Measurements from ENCODE around the gene AFF2.

The AFF2 gene

DNA sequence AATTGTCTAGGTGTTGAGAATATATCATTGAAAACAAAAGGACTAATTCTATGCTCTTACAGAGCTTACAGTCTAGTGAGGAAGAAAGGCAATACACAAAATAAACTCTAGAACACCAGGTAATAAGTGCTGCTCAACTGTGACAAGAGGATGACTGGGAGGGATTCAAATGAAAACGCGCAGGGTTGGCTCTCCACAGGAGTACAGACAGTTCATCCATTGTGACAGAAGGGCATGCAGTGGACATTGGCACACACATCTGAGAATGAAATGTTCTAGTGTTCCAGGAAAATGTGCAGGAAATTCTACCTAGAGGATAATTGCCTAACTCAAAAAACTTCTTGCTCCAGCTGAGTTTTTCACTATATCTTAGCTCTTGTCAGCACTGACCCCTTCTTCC is 512.7 kb downstream of the AFF2 start:
- Histone ChIP-seq H3K9me3 (ENCODE audit: control insufficient read depth, low read length) (no peaks in the 10 kb centered on the region), H3K9ac (ENCODE audit: low read length) (no peak overlapping the region), H3K4me1 (ENCODE audit: control insufficient read depth, insufficient read depth, low read length) (no peaks in the 10 kb centered on the region), H3K27me3 (ENCODE audit: control insufficient read depth, insufficient read depth, low read length) (no peaks in the 10 kb centered on the region), H3K4me3 (ENCODE audit: low read length) (no peak overlapping the region), H3K36me3 (ENCODE audit: control insufficient read depth, insufficient read depth, low read length) (no peaks in the 10 kb centered on the region)

GRCh38 chrX:149021159-149021558 is 520.7 kb downstream of the AFF2 start:
- Histone ChIP-seq H3K4me3 (ENCODE audit: low read length) (no peak overlapping the region), H3K27me3 (ENCODE audit: control insufficient read depth, insufficient read depth, low read length) (no peaks in the 10 kb centered on the region), H3K4me1 (ENCODE audit: control insufficient read depth, insufficient read depth, low read length) (no peaks in the 10 kb centered on the region), H3K9me3 (ENCODE audit: control insufficient read depth, low read length) (no peaks in the 10 kb centered on the region), H3K9ac (ENCODE audit: low read length) (no peak overlapping the region), H3K36me3 (ENCODE audit: control insufficient read depth, insufficient read depth, low read length) (no peaks in the 10 kb centered on the region)

DNA sequence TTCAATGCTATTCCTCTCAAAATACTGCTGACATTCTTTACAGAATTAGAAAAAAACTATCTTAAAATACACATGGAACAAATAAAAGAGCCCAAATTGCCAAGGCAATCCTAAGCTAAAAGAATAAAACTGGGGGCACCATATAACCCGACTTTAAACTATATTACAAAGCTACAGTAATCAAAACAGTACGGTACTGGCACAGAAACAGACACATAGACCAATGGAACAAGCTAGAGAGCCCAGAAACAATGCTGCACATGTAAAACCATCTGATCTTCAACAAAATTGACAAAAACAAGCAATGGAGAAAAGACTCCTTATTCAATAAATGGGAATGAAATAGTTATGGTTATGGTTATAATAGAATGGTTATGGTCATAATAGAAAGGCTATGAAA is 522.1 kb downstream of the AFF2 start:
- no peaks in the 10 kb centered on the region for H3K4me1 ChIP-seq (ENCODE audit: control insufficient read depth, insufficient read depth, low read length)
- H3K36me3 ChIP-seq (ENCODE audit: control insufficient read depth, insufficient read depth, low read length): no peaks in the 10 kb centered on the region
- no peaks in the 10 kb centered on the region for H3K9me3 ChIP-seq (ENCODE audit: control insufficient read depth, low read length)
- no peaks in the 10 kb centered on the region for H3K27me3 ChIP-seq (ENCODE audit: control insufficient read depth, insufficient read depth, low read length)
- no peak overlapping the region for H3K4me3 ChIP-seq (ENCODE audit: low read length)
- H3K9ac ChIP-seq (ENCODE audit: low read length): no peak overlapping the region

- Histone ChIP-seq H3K4me1 (ENCODE audit: control insufficient read depth, insufficient read depth, low read length) (no peaks in the 10 kb centered on the region), H3K36me3 (ENCODE audit: control insufficient read depth, insufficient read depth, low read length) (no peaks in the 10 kb centered on the region), H3K9ac (ENCODE audit: low read length) (no peak overlapping the region), H3K9me3 (ENCODE audit: control insufficient read depth, low read length) (no peaks in the 10 kb centered on the region), H3K27me3 (ENCODE audit: control insufficient read depth, insufficient read depth, low read length) (no peaks in the 10 kb centered on the region), H3K4me3 (ENCODE audit: low read length) (no peak overlapping the region)
These were observed 532.0 kb downstream of the AFF2 start for GRCh38 chrX:149032449-149032848.

DNA sequence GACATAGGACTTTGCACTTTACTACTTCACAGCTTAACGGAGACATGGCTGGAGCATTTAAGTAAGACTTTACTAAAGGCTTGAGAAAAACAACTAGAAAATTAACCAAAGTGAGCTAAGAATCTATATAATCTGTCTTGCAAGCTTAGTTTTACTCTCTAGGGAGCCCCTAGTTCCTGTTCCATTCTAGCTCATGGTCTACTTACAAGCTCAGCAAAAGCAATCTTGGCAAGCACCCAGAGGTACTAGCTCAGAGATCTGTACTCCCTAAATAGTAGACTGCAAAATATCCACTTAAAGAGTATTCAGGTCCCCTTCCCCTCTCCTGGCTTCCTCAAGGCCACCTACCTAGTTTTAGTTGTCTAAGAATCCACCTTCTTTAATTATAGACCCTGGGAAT is 535.7 kb downstream of the AFF2 start:
- Histone ChIP-seq H3K4me1 (ENCODE audit: control insufficient read depth, insufficient read depth, low read length) (no peaks in the 10 kb centered on the region), H3K36me3 (ENCODE audit: control insufficient read depth, insufficient read depth, low read length) (no peaks in the 10 kb centered on the region), H3K27me3 (ENCODE audit: control insufficient read depth, insufficient read depth, low read length) (no peaks in the 10 kb centered on the region), H3K4me3 (ENCODE audit: low read length) (no peak overlapping the region), H3K9ac (ENCODE audit: low read length) (no peak overlapping the region), H3K9me3 (ENCODE audit: control insufficient read depth, low read length) (no peaks in the 10 kb centered on the region)

GRCh38 chrX:149037281-149037870 is 537.0 kb downstream of the AFF2 start:
- Histone ChIP-seq H3K9ac (ENCODE audit: low read length) (no peak overlapping the region), H3K4me1 (ENCODE audit: control insufficient read depth, insufficient read depth, low read length) (no peaks in the 10 kb centered on the region), H3K9me3 (ENCODE audit: control insufficient read depth, low read length) (no peaks in the 10 kb centered on the region), H3K36me3 (ENCODE audit: control insufficient read depth, insufficient read depth, low read length) (no peaks in the 10 kb centered on the region), H3K27me3 (ENCODE audit: control insufficient read depth, insufficient read depth, low read length) (no peaks in the 10 kb centered on the region), H3K4me3 (ENCODE audit: low read length) (no peak overlapping the region)

DNA sequence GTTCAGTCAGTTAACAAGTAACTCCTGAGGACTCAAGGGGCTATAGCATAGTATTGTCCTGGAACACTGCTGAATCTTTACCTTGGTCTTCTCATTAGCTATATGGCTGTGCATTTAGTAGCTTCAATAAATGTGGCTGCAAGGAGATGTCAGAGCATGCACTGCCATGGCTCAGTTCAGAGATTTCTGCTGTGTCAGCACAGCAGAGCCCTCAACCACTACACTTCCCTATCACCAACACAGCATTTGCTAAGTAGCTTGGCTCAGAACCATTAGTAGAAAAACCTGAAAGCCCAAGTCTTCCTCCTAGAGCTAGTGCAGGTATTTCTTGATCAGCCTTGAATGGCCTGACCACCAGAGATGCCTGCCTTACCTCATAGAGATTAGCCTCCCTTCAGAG is 538.6 kb downstream of the AFF2 start:
- Histone ChIP-seq H3K36me3 (ENCODE audit: control insufficient read depth, insufficient read depth, low read length) (no peaks in the 10 kb centered on the region), H3K4me1 (ENCODE audit: control insufficient read depth, insufficient read depth, low read length) (no peaks in the 10 kb centered on the region), H3K9me3 (ENCODE audit: control insufficient read depth, low read length) (no peaks in the 10 kb centered on the region), H3K27me3 (ENCODE audit: control insufficient read depth, insufficient read depth, low read length) (no peaks in the 10 kb centered on the region), H3K9ac (ENCODE audit: low read length) (no peak overlapping the region), H3K4me3 (ENCODE audit: low read length) (no peak overlapping the region)

- no peaks in the 10 kb centered on the region for H3K36me3 ChIP-seq (ENCODE audit: control insufficient read depth, insufficient read depth, low read length)
- no peaks in the 10 kb centered on the region for H3K27me3 ChIP-seq (ENCODE audit: control insufficient read depth, insufficient read depth, low read length)
- H3K4me3 ChIP-seq (ENCODE audit: low read length): no peak overlapping the region
- H3K4me1 ChIP-seq (ENCODE audit: control insufficient read depth, insufficient read depth, low read length): no peaks in the 10 kb centered on the region
- no peak overlapping the region for H3K9ac ChIP-seq (ENCODE audit: low read length)
- no peaks in the 10 kb centered on the region for H3K9me3 ChIP-seq (ENCODE audit: control insufficient read depth, low read length)
These were observed 540.6 kb downstream of the AFF2 start for GRCh38 chrX:149040873-149041535.

DNA sequence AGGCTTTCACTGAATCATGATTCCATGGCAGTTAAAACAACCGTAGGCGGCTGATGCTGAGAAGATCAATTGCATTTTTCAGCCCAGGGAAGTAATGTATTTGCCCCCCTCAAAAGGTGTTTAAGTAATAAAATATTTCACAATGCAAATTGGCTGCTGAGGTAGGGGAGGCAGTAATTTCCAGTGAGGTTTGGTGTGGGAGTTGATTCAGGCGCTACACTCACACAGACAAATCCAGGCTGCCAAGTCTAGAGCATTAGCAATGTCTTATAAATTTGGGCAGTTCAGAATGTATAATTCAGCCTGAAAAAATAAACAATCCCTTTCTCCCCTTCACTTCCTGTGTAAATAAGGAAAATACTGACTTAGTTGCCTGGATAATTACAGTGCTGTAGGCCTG is 543.0 kb downstream of the AFF2 start:
- H3K9me3 ChIP-seq (ENCODE audit: control insufficient read depth, low read length): no peaks in the 10 kb centered on the region
- no peaks in the 10 kb centered on the region for H3K36me3 ChIP-seq (ENCODE audit: control insufficient read depth, insufficient read depth, low read length)
- no peak overlapping the region for H3K9ac ChIP-seq (ENCODE audit: low read length)
- no peaks in the 10 kb centered on the region for H3K4me1 ChIP-seq (ENCODE audit: control insufficient read depth, insufficient read depth, low read length)
- no peak overlapping the region for H3K4me3 ChIP-seq (ENCODE audit: low read length)
- no peaks in the 10 kb centered on the region for H3K27me3 ChIP-seq (ENCODE audit: control insufficient read depth, insufficient read depth, low read length)

DNA sequence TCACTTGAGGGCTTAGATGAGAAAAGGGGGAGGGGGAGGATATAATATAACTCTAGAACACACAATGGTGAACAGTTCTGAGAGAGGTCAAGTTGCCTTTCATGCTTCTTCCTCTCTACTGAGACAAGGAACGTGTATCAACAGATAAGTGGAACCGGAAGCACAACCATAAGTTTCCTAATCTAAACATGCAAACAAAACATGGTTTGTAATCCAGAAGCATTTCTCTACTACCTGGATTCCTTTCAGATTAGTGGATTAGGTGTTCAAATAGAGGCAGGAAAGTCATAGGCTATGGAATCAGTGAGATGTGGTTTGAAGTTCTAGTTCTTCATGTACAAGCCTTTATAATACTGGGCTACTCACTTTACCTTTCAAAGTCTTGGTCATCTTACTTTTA is 544.1 kb downstream of the AFF2 start:
- no peaks in the 10 kb centered on the region for H3K9me3 ChIP-seq (ENCODE audit: control insufficient read depth, low read length)
- no peaks in the 10 kb centered on the region for H3K4me1 ChIP-seq (ENCODE audit: control insufficient read depth, insufficient read depth, low read length)
- H3K4me3 ChIP-seq (ENCODE audit: low read length): no peak overlapping the region
- H3K36me3 ChIP-seq (ENCODE audit: control insufficient read depth, insufficient read depth, low read length): no peaks in the 10 kb centered on the region
- H3K27me3 ChIP-seq (ENCODE audit: control insufficient read depth, insufficient read depth, low read length): no peaks in the 10 kb centered on the region
- H3K9ac ChIP-seq (ENCODE audit: low read length): no peak overlapping the region

DNA sequence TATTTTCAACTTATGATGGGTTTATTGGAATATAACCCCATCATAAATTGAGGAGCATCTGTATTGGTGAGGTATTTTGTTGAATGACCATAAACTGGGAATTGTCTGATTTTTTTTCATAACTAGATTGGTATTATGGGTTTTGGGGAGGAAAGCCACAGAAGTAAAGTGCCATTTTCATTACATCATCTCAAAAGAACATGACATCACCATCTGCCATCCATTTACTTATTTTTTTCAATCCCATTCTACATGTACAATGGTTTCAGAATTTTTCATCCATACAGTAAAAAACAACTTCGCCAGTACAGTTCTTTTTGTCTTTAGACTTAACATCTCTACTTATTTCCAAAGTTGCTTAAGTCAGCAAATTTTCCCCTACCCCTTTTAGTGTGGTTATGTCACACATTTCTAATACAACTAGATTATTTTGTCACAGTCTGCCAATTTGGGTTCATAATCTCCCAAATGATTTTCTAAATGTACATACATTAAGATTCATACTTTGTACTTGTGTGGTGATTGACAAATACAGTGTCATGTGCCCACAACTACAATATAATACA is 545.3 kb downstream of the AFF2 start:
- Histone ChIP-seq H3K9ac (ENCODE audit: low read length) (no peak overlapping the region), H3K36me3 (ENCODE audit: control insufficient read depth, insufficient read depth, low read length) (no peaks in the 10 kb centered on the region), H3K9me3 (ENCODE audit: control insufficient read depth, low read length) (no peaks in the 10 kb centered on the region), H3K27me3 (ENCODE audit: control insufficient read depth, insufficient read depth, low read length) (no peaks in the 10 kb centered on the region), H3K4me1 (ENCODE audit: control insufficient read depth, insufficient read depth, low read length) (no peaks in the 10 kb centered on the region), H3K4me3 (ENCODE audit: low read length) (no peak overlapping the region)

All from mucosa of stomach (tissue), 1 donor.